ENCODE measurements around the gene PLEKHA7.
"Not testable (repeated sequence)": the region's sequence is repeated elsewhere in the genome, so short reads cannot be mapped to it uniquely, and the experiment has no call there.

The PLEKHA7 gene

DNA sequence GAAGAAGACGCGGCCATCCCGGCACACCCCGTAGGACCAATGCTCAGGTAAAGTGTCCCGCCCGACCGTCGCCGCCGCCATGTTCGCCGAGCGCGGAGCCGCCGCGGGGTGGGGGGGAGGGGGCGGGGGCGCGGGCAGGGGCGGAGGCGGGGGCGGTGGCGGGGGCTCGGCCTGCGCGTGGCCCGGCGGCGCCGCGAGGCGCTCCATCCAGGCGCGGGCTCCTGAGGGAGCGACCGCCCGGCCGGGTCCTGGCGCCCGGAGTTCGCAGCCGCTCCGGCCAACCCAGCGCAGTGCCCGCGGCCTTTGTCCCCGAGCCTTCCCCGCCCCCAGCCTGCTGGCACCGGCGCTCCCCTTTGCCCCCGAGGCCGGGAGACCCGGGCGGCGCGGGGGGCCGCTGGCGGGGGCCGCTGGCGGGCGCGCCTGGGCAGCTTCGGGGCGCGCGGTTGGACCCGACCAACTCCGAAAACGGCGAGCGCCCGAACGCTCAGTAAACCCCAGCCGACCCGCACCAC lies at the start of gene PLEKHA7:
Gene PLEKHA7 (minus strand): TSS at position 94 of the 512 bp plus-strand sequence. CDS start 13 bp downstream, at position 81.
- DNase-seq (ENCODE audit: low spot score) = no peak

- DNase-seq (ENCODE audit: low spot score) = peak; percentile 42
Observed at GRCh38 chr11:17063171-17064002, 49.2 kb upstream of the PLEKHA7 start.

DNA sequence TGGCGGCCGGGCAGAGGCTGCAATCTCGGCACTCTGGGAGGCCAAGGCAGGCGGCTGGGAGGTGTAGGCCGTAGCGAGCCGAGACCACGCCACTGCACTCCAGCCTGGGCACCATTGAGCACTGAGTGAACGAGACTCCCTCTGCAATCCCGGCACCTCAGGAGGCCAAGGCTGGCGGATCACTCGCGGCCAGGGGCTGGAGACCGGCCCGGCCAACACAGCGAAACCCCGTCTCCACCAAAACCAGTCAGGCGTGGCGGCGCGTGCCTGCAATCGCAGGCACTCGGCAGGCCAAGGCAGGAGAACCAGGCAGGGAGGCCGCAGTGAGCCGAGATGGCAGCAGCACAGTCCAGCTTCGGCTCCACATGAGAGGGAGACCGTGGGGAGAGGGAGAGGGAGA lies 36.9 kb upstream of the PLEKHA7 start:
- not testable (repeated sequence) for DNase-seq (ENCODE audit: low spot score)

GRCh38 chr11:17048491-17048890 lies 34.3 kb upstream of the PLEKHA7 start:
- not testable (repeated sequence) for DNase-seq (ENCODE audit: low spot score)

- DNase-seq (ENCODE audit: low spot score) = no peak
Observed at GRCh38 chr11:17046690-17047089, 32.5 kb upstream of the PLEKHA7 start.

- DNase-seq (ENCODE audit: low spot score) = no peak
Observed at GRCh38 chr11:17036666-17037658, 22.7 kb upstream of the PLEKHA7 start.

- not testable (repeated sequence) for DNase-seq (ENCODE audit: low spot score)
Observed at GRCh38 chr11:17034027-17034426, 19.8 kb upstream of the PLEKHA7 start.

DNA sequence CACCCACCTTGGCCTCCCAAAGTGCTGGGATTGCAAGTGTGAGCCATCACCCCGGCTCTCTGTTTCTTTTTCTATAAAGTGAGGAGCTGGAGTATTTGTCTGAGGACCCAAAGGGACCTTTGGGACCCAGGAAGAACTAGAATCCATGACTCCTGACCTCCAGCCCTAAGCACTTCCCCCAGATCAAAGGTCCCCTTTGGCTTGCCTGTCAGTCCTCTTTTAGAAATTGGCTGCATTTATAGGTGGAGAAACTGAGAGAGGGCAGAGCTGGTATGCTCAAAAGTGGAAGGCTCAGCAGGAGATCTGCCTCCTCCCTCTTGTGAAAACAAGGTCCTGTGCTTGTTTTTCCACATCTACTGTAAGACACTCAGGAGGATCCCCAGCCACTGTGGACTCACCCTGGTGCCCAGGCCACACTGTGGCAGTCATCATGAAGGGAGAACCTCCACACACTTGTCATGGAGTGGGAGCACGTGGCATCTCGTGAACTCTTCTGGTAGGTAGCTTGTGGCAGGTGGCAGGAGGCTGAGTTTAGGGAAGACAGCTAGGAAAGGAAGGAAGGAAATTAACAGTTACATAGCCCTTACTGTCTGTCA lies 12.4 kb upstream of the PLEKHA7 start:
- no peak for DNase-seq (ENCODE audit: low spot score)

DNA sequence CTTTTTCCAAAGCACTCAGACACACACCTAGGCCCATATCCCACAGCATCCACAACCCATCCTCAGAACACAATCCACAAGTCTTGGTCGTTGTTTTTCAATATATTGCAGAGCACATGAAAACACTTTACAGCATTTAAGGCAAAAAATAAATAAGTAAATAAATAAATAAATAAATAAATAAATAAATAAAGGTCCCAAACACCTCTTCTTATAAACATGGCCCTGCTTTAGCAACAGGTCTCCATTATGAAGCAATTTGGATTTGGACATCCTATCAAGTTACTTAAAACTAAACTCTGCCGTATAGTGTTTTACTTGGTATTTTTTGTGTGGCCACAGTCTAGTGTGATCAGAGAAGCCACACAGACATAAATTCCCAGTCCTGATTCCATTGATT lies 10.7 kb upstream of the PLEKHA7 start:
- DNase-seq (ENCODE audit: low spot score) = no peak

DNA sequence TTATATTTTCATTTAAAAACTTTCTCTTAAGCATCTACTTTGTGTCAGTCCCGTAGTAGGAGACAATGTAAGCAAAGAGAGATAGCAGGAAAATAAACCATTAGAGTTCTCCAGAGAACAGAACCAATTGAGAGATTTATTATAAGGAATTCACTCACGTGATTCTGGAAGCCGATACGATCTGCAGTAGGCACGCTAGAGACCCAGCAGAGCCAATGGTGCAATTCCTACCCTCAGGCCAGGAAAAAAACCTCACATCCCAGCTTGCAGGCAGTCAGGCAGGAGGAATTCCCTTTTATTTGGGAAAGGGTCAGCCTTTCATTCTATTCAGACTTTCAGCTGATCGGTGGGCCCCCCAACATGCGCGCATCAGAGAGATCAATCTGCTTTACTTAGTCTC lies 7.3 kb upstream of the PLEKHA7 start:
- no peak for DNase-seq (ENCODE audit: low spot score)

GRCh38 chr11:17020831-17021230 lies 6.6 kb upstream of the PLEKHA7 start:
- DNase-seq (ENCODE audit: low spot score) = no peak

DNA sequence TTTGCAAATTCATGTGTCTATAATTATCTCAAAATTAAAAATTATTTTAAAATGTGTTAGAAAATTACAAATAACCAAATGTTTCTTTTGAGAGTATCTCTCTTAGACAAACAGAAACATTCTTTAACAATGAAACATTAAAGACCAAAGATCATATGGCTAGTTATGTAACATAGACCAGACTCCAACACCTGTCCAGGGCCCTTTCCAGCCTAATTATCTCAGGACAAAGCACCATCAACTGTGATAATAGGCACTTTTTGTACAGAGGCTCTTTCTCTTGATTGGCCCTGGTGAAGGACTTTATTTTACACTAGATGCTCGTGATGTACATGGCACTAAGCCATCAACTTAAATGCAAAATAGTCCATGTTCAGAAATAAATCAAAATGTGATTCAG lies 5.0 kb upstream of the PLEKHA7 start:
- no peak for DNase-seq (ENCODE audit: low spot score)

GRCh38 chr11:17015627-17016126 lies 1.5 kb upstream of the PLEKHA7 start:
- DNase-seq (ENCODE audit: low spot score) = no peak

DNA sequence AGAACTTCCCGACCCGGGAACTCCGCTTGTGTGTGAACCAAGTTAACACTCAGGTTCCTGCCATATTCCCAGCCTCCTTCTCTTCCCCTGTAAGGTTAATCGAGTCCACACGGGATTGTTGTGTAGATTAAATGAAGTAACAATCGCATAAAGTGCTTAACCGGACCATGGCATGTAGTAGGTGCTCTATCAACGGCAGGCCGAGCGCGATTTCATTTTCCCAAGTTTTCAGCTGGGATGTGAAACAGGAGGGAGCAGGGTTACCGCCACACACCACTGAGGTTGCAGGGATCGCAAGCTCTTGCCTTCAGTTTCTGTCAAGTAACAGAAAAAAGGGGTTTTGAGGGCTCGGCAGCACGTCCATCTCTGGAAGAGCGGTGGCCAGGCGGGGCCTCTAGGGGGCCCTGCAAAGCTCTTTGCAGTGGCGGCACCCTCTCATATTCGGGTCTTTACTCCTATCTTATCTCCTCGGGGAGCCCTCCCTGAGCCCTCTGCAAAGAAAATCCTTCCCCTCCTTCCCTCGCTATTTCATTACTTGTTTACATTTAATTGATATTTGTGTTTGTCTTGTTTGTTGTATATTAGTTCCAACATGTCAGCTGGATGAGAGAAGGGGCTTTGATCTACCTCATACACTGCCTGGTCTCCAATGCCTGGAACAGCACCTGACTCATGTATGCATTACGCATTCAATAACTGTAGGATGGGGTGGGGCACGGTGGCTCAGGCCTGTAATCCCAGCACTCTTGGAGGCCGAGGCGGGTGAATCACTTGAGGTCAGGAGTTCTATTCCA lies 816 bp upstream of the PLEKHA7 start:
- DNase-seq (ENCODE audit: low spot score) = no peak

DNA sequence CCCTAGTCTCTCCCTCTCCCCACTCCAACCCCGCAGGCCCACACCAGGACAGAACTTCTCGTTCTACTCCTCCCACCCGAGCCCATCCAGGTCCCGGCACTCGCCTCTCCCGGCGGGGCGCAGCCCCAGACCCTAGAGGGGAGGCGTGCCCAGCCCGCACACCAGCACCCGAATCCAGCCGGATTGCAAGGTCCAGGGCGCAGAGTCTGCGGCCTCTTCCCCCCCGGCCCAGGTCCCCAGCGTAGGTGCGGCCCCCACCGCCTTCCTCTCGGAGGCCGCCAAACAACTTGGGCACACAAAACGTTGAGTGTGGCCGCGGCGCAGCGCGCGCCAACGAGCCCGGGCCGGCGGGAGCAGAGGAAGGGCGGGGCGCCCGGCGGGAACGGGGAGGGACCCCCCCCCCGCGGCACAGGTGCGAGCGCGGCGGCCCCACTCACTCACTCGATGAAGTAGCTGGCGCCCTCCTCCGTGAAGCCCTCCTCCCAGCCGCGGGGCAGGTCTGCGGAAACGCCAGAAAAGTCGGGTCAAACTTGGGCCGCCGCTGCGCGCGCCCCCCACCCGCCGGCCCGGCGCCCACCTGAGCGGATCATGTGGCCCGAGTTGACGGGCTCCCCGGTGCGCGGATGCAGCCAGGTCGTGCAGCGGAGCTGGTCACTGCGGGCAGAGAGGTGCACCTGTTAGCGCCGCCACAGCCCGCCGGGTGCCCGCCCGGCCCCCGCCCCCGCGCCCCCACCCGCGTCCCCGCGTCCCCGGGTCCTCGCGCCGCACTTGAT lies 480 bp downstream of the PLEKHA7 start:
- DNase-seq (ENCODE audit: low spot score) = no peak

DNA sequence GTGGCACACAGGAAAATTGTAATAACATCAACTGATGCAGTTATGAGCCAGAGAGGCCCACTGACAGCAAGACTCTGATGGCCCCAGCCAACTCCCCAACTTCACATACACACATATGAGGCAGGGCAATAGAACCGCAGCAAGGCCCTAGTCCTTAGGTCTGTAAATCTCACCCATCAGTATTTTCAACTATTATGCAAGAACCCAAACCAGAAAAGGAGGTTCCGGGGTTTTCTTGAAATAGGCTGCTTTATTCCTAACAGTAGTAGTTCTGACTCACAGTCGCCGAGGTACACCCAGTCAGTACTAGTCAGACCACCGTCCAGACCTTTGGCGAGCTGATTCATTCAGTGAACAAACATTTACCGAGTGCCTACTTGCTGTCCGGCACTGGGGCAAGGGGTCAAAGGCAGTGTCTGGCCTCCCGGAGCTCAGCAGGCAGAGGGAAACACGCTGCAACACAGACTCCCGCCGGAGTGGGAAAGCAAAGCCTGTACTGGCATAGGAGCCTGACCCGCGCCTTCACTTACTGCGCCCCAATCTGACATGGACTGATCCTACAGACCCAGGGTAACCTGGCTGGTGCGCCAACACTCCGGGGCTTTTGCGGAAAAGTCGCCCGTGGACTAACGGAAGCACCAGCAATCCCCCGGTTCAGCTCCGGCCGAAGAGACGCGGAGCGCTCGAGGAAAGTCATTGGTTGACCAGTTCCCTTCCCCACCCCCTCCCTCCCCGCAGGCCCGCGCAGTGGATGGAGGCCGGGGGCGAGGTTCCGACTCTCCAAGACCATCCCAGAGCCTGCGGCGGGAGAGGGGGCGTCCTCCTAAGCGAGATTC lies 1.3 kb downstream of the PLEKHA7 start:
- peak; percentile 36 for DNase-seq (ENCODE audit: low spot score)

DNA sequence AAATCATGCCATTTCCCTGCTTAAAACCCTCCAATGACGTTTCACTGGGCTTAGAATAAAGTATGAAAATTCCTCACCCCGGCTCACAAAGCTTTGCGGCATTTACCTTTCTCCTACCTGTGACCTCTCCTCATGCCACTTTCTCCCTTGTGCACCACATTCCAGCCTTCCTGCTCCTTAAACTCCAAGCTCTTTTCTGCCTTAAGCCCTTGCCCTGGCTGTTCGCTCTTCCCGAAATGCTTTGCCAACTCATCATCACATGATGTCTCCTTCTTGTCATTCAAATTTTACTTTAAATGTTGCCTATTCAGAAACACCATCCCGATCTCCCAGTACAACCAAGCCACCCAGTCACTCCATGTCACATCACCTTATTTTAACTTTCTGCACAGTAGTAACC lies 2.0 kb downstream of the PLEKHA7 start:
- no peak for DNase-seq (ENCODE audit: low spot score)

- no peak for DNase-seq (ENCODE audit: low spot score)
Observed at GRCh38 chr11:17010851-17011420, 3.3 kb downstream of the PLEKHA7 start.

- no peak for DNase-seq (ENCODE audit: low spot score)
Observed at GRCh38 chr11:17008099-17008498, 6.1 kb downstream of the PLEKHA7 start.

Data from kidney capillary endothelial cell (primary cell).